ENCODE results near the gene KLHL29.

Gene KLHL29

GRCh38 chr2:23513245-23513871 is 128.4 kb downstream of the KLHL29 start:
- no peak for DNase-seq (ENCODE audit: low read depth in 2 of 2)

DNA sequence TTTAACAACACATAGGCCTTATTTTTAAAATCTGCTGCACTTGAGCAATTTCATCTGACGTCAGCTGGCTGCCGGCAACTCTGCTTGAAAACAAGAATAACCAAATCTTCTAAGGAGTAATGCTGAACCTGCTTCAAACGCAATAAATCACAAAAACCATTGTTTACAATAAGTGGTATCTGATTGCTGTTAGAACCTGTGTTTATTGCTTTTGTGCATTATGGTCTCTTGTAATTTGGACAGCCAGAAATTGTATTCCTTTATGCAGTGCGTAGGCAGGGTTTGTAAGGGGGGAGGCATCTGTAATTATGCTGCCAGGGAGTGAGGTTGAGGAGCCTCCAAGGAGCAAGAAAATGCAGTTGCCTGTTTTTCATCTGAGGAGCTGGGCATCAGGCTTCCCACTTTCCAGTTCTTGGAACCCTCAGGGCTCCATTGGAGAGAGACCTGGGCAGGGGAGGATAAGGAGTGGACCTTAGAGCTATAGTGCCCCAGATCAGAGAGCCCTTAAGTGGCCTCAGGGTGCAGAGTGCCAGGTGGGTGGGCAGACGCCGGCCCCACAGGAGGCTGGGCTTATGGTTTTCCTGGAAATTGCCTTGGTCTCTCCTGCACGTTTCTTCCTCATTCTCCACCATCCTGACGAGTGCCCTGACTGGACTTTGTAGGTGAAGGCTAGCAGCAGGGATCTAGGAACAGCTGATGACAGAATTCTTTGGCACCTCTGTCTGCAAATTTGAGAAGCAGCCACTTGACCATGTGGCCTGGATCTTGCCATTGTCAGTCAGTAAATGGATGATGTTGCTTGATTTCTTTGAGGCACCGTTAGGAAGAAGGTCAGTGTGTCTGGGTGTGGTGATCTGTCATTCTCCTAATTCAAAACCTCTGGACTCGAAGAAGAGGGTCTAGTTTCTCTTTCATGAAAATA is 129.2 kb downstream of the KLHL29 start:
- DNase-seq (ENCODE audit: low read depth in 2 of 2) = no peak

GRCh38 chr2:23516520-23517256 is 131.7 kb downstream of the KLHL29 start:
- DNase-seq (ENCODE audit: low read depth in 2 of 2) = no peak

- DNase-seq (ENCODE audit: low read depth in 2 of 2) = no peak
Observed at GRCh38 chr2:23518481-23519333, 133.7 kb downstream of the KLHL29 start.

GRCh38 chr2:23519334-23519651 is 134.3 kb downstream of the KLHL29 start:
- DNase-seq (ENCODE audit: low read depth in 2 of 2) = no peak

DNA sequence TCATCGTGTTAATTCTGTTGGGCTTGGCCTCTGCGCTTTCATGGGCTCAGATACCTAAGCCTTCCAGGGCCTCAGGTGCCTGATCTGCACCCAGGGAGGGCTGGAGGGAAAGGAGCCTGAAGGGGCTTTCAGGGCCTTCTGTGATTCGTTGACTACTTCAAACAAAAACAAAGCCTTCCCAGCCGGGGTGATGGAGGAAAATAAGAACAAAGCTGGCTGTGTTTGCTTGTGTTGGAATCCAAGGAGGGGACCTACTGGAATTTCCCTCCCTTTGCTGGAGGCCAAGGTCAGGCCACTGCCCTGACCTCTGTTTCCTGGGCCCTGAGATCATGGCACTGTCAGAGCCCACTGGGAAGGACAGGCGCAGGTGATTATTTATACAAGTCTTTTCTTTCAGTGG is 135.3 kb downstream of the KLHL29 start:
- DNase-seq (ENCODE audit: low read depth in 2 of 2) = no peak

DNA sequence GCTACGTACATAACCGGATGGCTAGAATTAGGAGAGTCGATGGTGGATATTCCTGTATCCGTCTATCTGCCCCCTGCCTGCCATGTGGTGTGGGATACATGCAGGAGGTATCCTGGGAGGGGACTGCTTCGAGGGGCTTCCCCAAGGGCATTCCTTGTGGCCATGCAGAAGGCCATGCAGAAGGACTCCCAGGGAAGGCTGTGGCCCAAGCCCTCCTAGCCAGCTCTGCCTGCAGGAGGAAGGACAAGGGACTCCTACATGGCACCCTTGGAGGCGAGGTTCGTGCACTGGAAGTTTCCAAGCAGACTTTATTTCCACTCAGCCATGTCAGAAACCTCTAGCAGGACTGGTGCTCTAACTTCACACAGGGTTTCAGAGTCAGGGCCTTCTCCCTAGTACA is 136.1 kb downstream of the KLHL29 start:
- DNase-seq (ENCODE audit: low read depth in 2 of 2) = no peak

DNA sequence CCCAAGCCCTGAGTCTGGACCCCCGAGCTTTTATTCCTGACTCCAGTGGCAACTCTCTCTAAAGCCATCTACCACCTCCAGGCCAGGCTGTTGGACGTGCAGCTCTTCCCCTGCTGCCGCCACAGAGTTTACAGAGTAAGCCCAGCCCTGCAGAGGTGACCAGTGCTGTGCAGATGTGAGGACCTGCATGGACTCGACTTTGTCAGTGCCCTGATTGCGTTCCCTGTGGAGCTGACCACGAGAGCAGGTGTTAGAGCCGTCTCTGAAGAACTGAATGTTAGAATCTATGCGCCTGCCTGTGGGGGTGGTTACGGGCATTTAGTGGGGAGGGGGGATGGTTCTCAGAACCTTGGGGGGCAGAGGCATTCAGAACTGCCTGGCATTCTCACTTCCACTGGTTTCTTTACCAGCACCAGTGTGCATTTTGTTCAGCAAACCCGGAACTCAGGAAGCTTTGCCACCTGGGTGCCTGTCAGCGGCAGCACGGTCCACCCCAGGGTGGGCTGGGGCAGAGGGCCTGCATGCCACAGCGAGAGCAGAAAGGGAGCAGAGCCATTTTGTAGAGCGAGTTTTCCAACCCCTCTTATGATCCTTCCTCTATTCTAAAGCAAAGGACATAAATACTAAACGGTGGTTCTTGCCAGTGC is 137.9 kb downstream of the KLHL29 start:
- DNase-seq (ENCODE audit: low read depth in 2 of 2) = no peak

DNA sequence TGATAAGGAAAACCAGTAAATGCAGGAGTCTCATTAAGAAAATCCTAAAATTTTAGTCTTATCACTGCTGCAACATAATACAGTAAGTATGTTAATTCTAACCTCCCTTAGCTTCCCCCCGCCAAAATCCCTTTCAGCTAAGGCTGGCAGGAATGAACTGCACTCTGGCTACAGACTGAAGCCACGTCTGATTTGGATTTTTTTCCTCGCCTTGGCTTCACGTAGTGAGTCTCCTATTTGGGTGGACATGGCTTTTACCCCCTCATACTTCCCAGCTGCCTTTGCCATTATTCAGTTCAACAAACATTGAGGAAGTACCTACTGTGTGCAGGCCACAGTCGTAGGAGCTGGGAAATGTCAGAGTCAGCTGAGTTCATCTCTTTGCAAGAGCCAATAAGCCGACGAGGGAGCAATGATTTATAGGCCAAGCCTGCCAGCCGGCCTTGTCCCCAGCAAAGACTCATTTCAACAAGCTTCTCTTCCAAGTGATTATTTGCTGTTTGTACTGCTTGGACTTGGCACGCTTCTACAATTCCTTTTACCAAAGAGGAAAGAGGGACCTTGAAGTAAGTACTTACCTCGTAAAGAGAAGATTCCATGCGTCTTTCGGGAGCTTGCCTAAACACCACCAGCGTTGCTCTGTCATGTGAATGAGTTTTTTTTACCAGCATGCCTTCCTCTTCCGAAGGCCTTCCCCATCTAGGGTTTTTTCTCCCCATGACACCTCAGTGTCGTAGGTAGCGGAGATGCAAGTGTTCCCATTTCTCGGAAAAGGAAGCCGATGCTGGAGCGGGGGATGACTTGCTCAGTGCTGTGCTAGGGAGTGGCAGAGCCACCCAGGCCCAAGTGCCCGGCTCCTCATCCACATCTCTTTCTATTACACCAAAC is 138.6 kb downstream of the KLHL29 start:
- no peak for DNase-seq (ENCODE audit: low read depth in 2 of 2)

DNA sequence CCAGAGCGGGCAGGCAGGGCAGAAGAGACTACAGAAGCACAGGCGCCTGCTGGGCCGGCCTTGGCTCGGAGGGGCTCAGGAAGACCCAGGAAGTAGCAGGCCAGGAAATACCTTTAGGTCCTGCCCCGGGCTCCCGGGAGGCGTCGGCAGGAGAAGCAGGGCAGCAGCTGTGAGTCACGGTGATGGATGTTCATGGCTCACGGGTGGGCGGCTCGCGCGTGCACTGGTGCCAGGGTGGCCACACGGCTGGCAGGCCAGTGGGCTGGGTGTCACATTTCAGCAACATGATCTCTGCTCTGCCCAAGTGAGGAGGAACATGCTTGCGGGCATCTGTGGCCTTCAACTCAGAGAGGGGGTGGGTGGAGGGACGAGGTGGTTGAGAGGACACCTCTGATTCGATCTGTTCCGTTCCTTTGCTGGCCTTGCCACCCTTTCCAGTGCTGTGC is 139.3 kb downstream of the KLHL29 start:
- no peak for DNase-seq (ENCODE audit: low read depth in 2 of 2)

DNA sequence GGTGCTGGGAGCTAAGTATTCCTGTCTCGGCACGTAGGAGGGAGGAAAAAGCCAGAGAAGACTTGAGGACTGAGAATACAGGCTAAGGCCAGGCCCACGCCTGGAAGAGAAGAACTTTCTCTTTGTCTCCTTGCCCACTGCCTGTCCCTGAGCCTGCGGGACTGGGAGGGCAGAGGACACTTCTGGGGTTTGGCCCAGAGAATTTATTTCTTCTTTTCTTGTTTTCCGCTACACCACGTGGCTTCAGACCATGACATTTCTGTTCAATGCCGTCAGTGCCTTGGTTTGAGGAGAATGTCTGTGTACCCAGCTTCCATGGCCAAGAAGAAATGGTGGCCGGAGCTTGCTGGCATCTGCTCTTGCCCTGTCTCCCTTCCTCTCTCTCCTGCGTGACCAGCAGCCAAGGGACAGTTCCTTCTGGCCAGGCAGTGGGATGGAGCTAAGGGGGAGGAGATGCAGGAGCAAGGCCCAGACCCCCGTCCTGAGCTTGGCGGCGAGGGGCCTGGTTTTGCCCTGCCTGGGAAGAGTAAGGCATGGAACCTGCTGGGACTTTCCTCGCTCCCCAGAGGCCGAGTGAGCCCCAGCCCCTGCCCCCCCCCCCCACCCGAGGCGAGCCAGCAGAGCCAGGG is 140.3 kb downstream of the KLHL29 start:
- DNase-seq (ENCODE audit: low read depth in 2 of 2) = no peak

GRCh38 chr2:23526114-23526513 is 141.1 kb downstream of the KLHL29 start:
- no peak for DNase-seq (ENCODE audit: low read depth in 2 of 2)

GRCh38 chr2:23526835-23527790 is 142.1 kb downstream of the KLHL29 start:
- no peak for DNase-seq (ENCODE audit: low read depth in 2 of 2)

- no peak for DNase-seq (ENCODE audit: low read depth in 2 of 2)
Observed at GRCh38 chr2:23528171-23528570, 143.2 kb downstream of the KLHL29 start.

DNA sequence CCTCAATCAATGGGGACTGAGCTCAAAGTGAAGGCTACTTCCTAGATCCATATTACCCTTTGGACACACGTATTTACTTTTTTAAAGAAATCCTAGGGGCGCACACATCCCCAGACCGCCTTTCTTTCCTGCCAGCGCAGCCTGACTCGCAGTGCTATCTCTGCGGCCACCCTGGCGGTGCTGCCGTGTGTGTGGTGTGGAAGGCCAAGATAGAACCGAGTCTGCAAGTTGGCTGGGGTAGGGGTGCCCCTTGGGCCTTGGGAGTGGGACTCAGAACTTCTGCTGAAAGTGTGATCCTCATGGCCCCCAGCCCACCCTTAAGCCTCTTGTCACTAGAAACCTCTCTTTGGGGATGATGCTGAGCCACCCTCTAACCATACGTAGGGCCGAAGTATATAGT is 143.7 kb downstream of the KLHL29 start:
- no peak for DNase-seq (ENCODE audit: low read depth in 2 of 2)

DNA sequence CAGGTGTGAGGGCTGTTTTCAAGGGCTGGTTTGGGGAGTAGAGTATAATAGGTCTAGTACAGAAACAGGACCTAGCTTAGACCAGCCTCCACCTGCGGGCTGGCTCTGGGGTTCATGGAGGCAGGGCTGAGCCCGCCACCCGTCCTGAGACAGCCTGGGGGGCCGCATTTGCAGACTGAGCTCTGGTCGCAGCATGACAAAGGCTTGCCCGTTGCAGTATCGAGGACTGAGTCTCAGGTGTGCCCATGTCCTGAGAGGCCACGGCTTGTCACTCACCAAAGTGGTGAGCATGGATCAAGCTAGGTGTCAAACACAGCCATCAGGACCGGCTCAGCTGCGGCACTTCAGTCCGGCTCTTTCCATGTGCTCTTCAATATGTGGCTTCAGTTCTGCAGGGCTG is 144.7 kb downstream of the KLHL29 start:
- DNase-seq (ENCODE audit: low read depth in 2 of 2) = no peak

DNA sequence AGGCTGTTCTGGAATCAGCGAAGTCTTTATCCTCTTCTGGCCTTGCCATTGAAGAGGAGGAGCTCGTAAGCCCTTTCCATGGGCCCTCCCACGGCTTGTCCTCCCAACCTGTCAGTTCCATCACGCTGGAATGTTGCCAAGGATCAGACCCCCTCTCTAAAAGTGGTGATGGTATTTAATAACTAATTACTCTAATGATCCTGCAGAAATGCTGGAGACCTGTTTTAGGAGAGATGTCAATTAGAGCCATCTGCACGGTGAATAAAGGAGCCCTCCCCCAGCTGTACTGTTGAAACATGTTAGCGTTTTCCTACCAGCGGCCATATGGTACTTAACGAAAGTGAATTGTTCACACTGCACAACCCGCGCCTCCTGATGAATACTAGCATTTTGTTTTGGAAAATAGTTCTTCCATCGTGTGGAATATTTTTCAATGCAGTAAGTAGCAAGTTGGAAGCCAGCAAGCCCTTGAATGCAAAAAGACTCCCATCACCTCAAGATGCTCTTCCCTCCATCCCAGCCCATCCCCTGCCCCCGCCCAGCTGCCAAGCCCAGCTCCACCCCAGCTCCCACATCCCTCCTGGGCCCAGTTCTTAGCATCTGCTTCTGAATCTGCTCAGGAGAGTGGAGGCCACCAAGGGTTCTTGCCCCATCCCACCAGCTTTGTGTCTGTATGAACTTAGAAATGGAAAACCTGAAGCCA is 145.4 kb downstream of the KLHL29 start:
- no peak for DNase-seq (ENCODE audit: low read depth in 2 of 2)

DNA sequence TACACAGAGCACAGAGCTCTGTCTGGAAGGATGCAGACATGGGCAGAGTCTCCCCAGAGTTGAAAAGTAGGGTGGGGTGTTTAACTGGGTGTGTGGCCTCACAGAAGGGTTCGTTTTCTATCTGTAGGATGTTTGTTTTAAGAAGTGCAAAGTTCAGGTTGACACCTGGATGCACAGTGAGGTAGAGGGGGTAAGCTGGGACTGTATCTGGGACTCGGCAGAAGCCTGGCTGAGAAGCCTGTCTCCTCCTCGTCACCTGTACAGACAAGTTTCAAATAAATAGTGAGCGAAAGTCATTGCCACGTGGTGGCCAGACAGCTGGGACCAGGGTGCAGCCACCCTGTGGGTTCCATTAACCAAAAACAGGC is 145.9 kb downstream of the KLHL29 start:
- DNase-seq (ENCODE audit: low read depth in 2 of 2) = no peak

All from stimulated activated CD8-positive, alpha-beta memory T cell treated with anti-CD3 and anti-CD28 coated beads, Interleukin-2, amount 100 ng/mL, for 1 hour (primary cell).